Hepatocyte (in vitro differentiated cells): ENCODE measurements around the gene ABLIM2. TPM values are rescaled to one million over a fixed set of nuclear protein-coding genes. Genes with fewer than 3 reads are reported as not detected.

Experiments used
- DNase-seq: peaks from one replicate; pipeline ENCODE4 v3.0.0-alpha.2; 2016; ENCODE audit warnings: low spot score
- H2AFZ ChIP-seq: fragments of 200-600 bp; sonication (generic); 2 replicates; pipeline ENCODE4 v1.6.0; 2016; ENCODE audit warnings: antibody characterized with exemption, mild to moderate bottlenecking
- H3K27ac ChIP-seq: fragments of 200-600 bp; sonication (generic); 2 replicates; pipeline ENCODE4 v1.5.1; 2016; ENCODE audit warnings: mild to moderate bottlenecking
- H3K27me3 ChIP-seq: fragments of 200-600 bp; sonication (generic); 2 replicates; pipeline ENCODE4 v1.6.1; 2016
- H3K36me3 ChIP-seq: fragments of 200-600 bp; sonication (generic); replicated peaks from 2 replicates; pipeline ENCODE4 v1.5.1; 2016; ENCODE audit warnings: low read depth; ENCODE audit not compliant: insufficient read depth
- H3K4me1 ChIP-seq: fragments of 200-600 bp; sonication (generic); 2 replicates; pipeline ENCODE4 v1.5.1; 2016; ENCODE audit warnings: mild to moderate bottlenecking, moderate library complexity; ENCODE audit not compliant: insufficient read depth
- H3K4me2 ChIP-seq: fragments of 200-600 bp; sonication (generic); 2 replicates; pipeline ENCODE4 v1.6.0; 2016
- H3K4me3 ChIP-seq: fragments of 200-600 bp; sonication (generic); 2 replicates; pipeline ENCODE4 v1.5.1; 2016; ENCODE audit warnings: mild to moderate bottlenecking
- H3K79me2 ChIP-seq: fragments of 200-600 bp; sonication (generic); 2 replicates; pipeline ENCODE4 v1.6.0; 2017; ENCODE audit warnings: mild to moderate bottlenecking
- H3K9me2 ChIP-seq: fragments of 200-600 bp; sonication (generic); replicated peaks from 2 replicates; pipeline ENCODE4 v1.6.0; 2017; ENCODE audit warnings: mild to moderate bottlenecking; ENCODE audit not compliant: insufficient read depth
- H3K9me3 ChIP-seq: fragments of 200-600 bp; sonication (generic); 2 replicates; pipeline ENCODE4 v1.5.1; 2016; ENCODE audit warnings: low read depth, mild to moderate bottlenecking
- H4K20me1 ChIP-seq: fragments of 200-600 bp; sonication (generic); 2 replicates; pipeline ENCODE4 v1.6.0; 2016; ENCODE audit warnings: mild to moderate bottlenecking; ENCODE audit not compliant: insufficient read depth, poor library complexity, severe bottlenecking
- CTCF ChIP-seq: fragments of 200-600 bp; sonication (generic); IDR thresholded peaks from 2 replicates; pipeline ENCODE4 v1.5.1; 2016; ENCODE audit warnings: antibody characterized with exemption, mild to moderate bottlenecking; ENCODE audit not compliant: poor library complexity
- EZH2 ChIP-seq: fragments of 200-600 bp; sonication (generic); IDR thresholded peaks from 2 replicates; pipeline ENCODE4 v1.6.1; 2016; ENCODE audit warnings: antibody characterized with exemption, mild to moderate bottlenecking, borderline replicate concordance
- EZH2phosphoT487 ChIP-seq: fragments of 200-600 bp; sonication (generic); IDR thresholded peaks from one replicate; pipeline ENCODE4 v1.6.1; 2018; ENCODE audit warnings: antibody characterized with exemption, mild to moderate bottlenecking, low read depth, moderate library complexity; ENCODE audit not compliant: unreplicated experiment, severe bottlenecking
- WGBS: methylation state at CpG from one replicate; pipeline ENCODE4 v1.1.6; 2016; ENCODE audit warnings: low lambda C conversion rate; ENCODE audit errors: missing lambda C conversion rate; 5-methylcytosine and 5-hydroxymethylcytosine counted together
- polyA plus RNA-seq: library from polyadenylated mRNA; unstranded; fragments of >200 nt; fragmentation: Nextera tagmentation; extraction: Ambion mirVana; gene quantifications from 2 replicates; pipeline ENCODE4 v1.2.1, GENCODE V29; 2016
- total RNA-seq: library from RNA; depleted of rRNA; stranded (reverse); fragments of >200 nt; gene quantifications from 2 replicates; pipeline ENCODE4 v1.2.3, GENCODE V29; 2014

ABLIM2 gene
- total and polyA plus RNA-seq, 2 experiments from 2014 or later: 1.7 to 2.0 TPM

GRCh38 chr4:7985891-7986441 is 172.6 kb downstream of the ABLIM2 start:
- Histone ChIP-seq H3K9me3 (no peaks in the 10 kb centered on the region), H3K4me1 (no peaks in the 10 kb centered on the region), H3K36me3 (no peaks in the 10 kb centered on the region), H3K27me3 (no peaks in the 10 kb centered on the region), H4K20me1 (no peaks in the 10 kb centered on the region), H3K9me2 (no peaks in the 10 kb centered on the region), H3K79me2 (no peaks in the 10 kb centered on the region), H3K4me2 (peak overlapping the region; percentile 2), H3K27ac (no peak overlapping the region), H2AFZ (no peak overlapping the region), H3K4me3 (no peak overlapping the region)
- WGBS: 65% methylated on average over 21 of the region's 21 CpGs
- DNase-seq: no peak
- no peak for TF ChIP-seq EZH2
- no peak for TF ChIP-seq EZH2phosphoT487
- TF ChIP-seq CTCF: no peak

- WGBS: 95% methylated on average over 12 of the region's 12 CpGs
- TF ChIP-seq EZH2: no peak
- no peak for TF ChIP-seq EZH2phosphoT487
- no peak for TF ChIP-seq CTCF
- no peaks in the 10 kb centered on the region for H3K9me2 ChIP-seq
- H3K4me1 ChIP-seq: no peaks in the 10 kb centered on the region
- no peak overlapping the region for H2AFZ ChIP-seq
- H3K4me3 ChIP-seq: no peak overlapping the region
- H4K20me1 ChIP-seq: no peaks in the 10 kb centered on the region
- DNase-seq: no peak
- no peak overlapping the region for H3K4me2 ChIP-seq
- H3K9me3 ChIP-seq: no peaks in the 10 kb centered on the region
- H3K36me3 ChIP-seq: no peaks in the 10 kb centered on the region
- no peak overlapping the region for H3K27ac ChIP-seq
- no peaks in the 10 kb centered on the region for H3K27me3 ChIP-seq
- H3K79me2 ChIP-seq: no peaks in the 10 kb centered on the region
These were observed 173.5 kb downstream of the ABLIM2 start for GRCh38 chr4:7985072-7985471.

GRCh38 chr4:7984286-7984925 is 174.2 kb downstream of the ABLIM2 start:
- H3K36me3 ChIP-seq: no peaks in the 10 kb centered on the region
- no peaks in the 10 kb centered on the region for H4K20me1 ChIP-seq
- no peaks in the 10 kb centered on the region for H3K79me2 ChIP-seq
- H3K4me3 ChIP-seq: no peak overlapping the region
- H3K27ac ChIP-seq: no peak overlapping the region
- no peak for DNase-seq
- no peaks in the 10 kb centered on the region for H3K9me3 ChIP-seq
- TF ChIP-seq EZH2phosphoT487 (no peak), EZH2 (no peak), CTCF (no peak)
- H2AFZ ChIP-seq: no peak overlapping the region
- H3K4me1 ChIP-seq: no peaks in the 10 kb centered on the region
- no peak overlapping the region for H3K4me2 ChIP-seq
- H3K9me2 ChIP-seq: no peaks in the 10 kb centered on the region
- WGBS: 92% methylated on average over 28 of the region's 31 CpGs
- H3K27me3 ChIP-seq: no peaks in the 10 kb centered on the region
